Mucosa of stomach (tissue), 1 donor: ENCODE results near the gene UBR1.
"Not testable (repeated sequence)": the region's sequence is repeated elsewhere in the genome, so short reads cannot be mapped to it uniquely, and the experiment has no call there.

ENCODE experiments used
- H3K27me3 ChIP-seq: one replicate; pipeline ENCODE4 v1.7.0; 2013; ENCODE audit warnings: mild to moderate bottlenecking, low read length; ENCODE audit not compliant: control insufficient read depth, insufficient read depth
- H3K36me3 ChIP-seq: one replicate; pipeline ENCODE4 v1.7.0; 2013; ENCODE audit warnings: low read length; ENCODE audit not compliant: control insufficient read depth, insufficient read depth
- H3K4me1 ChIP-seq: one replicate; pipeline ENCODE4 v1.7.0; 2013; ENCODE audit warnings: mild to moderate bottlenecking, low read length; ENCODE audit not compliant: control insufficient read depth, insufficient read depth
- H3K4me3 ChIP-seq: one replicate; pipeline ENCODE4 v1.7.0; 2013; ENCODE audit warnings: low read length
- H3K9ac ChIP-seq: one replicate; pipeline ENCODE4 v1.7.0; 2013; ENCODE audit warnings: mild to moderate bottlenecking, low read length, moderate library complexity
- H3K9me3 ChIP-seq: one replicate; pipeline ENCODE4 v1.7.0; 2013; ENCODE audit warnings: mild to moderate bottlenecking, low read length, moderate library complexity; ENCODE audit not compliant: control insufficient read depth
- donor health status: Pancreatic carcinoma.

The UBR1 gene

DNA sequence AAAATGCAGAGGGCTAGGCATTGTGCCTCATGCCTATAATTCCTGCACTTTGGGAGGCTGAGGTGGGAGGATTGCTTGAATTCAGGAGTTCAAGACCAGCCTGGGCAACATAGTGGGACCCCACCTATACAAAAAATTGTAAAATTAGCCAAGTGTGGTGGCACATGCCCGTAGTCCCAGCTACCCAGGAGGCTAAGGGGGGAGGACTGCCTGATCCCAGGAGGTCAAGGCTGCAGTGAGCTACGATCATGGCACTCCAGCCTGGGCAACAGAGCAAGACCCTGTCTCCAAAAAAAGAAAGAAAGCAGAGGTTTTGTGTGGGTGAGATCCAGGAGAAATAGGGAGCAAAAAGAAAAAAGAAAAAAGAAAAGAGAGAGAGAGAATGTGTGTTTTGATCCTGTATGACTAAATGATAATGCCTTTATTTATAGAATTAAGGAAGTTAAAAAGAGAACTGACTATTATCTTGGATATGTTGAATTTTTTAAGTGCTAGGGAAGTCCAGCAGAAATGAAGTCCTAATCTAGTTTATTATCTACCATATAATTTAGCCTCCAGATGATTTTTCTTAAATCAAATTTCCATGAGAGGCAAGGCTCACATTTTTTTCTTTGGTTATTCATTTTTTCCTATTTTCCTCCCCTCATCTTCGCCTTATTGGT, 190.1 kb downstream of the UBR1 start:
- no peaks in the 10 kb centered on the region for H3K27me3 ChIP-seq
- H3K4me3 ChIP-seq = no peak overlapping the region
- H3K36me3 ChIP-seq = no peaks in the 10 kb centered on the region
- H3K9me3 ChIP-seq = no peaks in the 10 kb centered on the region
- no peak overlapping the region for H3K9ac ChIP-seq
- H3K4me1 ChIP-seq = peaks cover 4% of the 10 kb centered on the region

GRCh38 chr15:42914728-42915497, 190.9 kb downstream of the UBR1 start:
- Histone ChIP-seq H3K9ac (no peak overlapping the region), H3K4me1 (peaks cover 4% of the 10 kb centered on the region), H3K9me3 (no peaks in the 10 kb centered on the region), H3K36me3 (no peaks in the 10 kb centered on the region), H3K27me3 (no peaks in the 10 kb centered on the region), H3K4me3 (no peak overlapping the region)

DNA sequence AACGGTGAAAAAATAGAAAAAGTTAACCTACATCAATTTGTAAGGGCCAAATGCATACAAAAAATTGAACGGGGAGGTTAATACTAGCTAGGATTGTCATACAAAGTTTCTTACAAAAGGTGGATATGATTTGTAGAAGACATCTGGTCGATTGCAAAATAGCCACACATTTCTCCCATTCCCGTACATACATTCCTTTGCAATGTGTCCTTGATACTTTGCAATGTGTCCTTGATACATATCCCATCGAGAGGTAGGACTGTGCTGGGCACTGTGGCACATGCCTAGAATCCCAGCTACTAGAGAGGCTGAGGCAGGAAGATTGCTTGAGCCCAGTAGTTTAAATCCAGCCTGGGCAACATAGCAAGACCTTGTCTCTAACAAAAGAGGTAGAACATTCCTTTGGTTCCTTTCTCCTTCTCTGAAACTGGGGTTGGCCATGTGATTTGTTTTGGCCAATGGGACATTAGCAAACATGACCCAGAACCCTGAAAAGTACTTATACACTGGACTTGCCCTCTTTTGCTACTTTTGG, 194.7 kb downstream of the UBR1 start:
- Histone ChIP-seq H3K27me3 (no peaks in the 10 kb centered on the region), H3K9me3 (no peaks in the 10 kb centered on the region), H3K36me3 (no peaks in the 10 kb centered on the region), H3K4me3 (no peak overlapping the region), H3K4me1 (no peaks in the 10 kb centered on the region), H3K9ac (no peak overlapping the region)

- Histone ChIP-seq H3K4me1 (no peaks in the 10 kb centered on the region), H3K9me3 (no peaks in the 10 kb centered on the region), H3K4me3 (no peak overlapping the region), H3K36me3 (no peaks in the 10 kb centered on the region), H3K27me3 (no peaks in the 10 kb centered on the region), H3K9ac (no peak overlapping the region)
These were observed 197.3 kb downstream of the UBR1 start for GRCh38 chr15:42908538-42908937.

GRCh38 chr15:42903388-42904324, 202.2 kb downstream of the UBR1 start:
- no peaks in the 10 kb centered on the region for H3K27me3 ChIP-seq
- H3K9me3 ChIP-seq = no peaks in the 10 kb centered on the region
- no peaks in the 10 kb centered on the region for H3K4me1 ChIP-seq
- no peak overlapping the region for H3K9ac ChIP-seq
- H3K36me3 ChIP-seq = no peaks in the 10 kb centered on the region
- no peak overlapping the region for H3K4me3 ChIP-seq

DNA sequence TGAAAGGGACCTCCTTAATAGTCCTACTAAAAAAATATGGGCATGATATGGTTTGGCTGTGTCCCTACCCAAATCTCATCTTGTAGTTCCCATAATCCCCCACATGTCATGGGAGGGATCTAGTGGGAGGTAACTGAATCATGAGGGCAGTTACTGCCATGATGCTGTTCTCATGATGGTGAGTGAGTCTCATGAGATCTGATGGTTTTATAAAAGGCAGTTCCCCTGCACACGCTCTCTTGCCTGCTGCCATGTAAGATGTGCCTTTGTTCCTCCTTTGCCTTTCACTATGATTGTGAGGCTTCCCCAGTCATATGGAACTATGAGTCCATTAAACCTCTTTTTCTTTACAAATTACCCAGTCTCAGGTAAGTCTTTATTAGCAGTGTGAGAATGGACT, 211.9 kb downstream of the UBR1 start:
- H3K9ac ChIP-seq, H3K36me3 ChIP-seq, H3K27me3 ChIP-seq, H3K9me3 ChIP-seq, H3K4me3 ChIP-seq: not testable (repeated sequence)
- peaks cover 11% of the 10 kb centered on the region for H3K4me1 ChIP-seq
